Measurements from ENCODE around the gene PAQR5.

GRCh38 chr15:69390575-69390974 is 91.9 kb downstream of the PAQR5 start:
- TF ChIP-seq CTCF (IDR thresholded peaks at IDR 0.05) (no peak), POLR2A (IDR thresholded peaks at IDR 0.05) (no peak)

All from body of pancreas (tissue), 4 donors.